ENCODE data around the gene CCDC160. TPM values are rescaled to one million over a fixed set of nuclear protein-coding genes. Genes with fewer than 3 reads are reported as not detected.
"Not testable (repeated sequence)": the region's sequence is repeated elsewhere in the genome, so short reads cannot be mapped to it uniquely, and the experiment has no call there.

CCDC160 gene
- total and polyA plus RNA-seq, 3 donors from 2014 or later, result 0.41 to 2.0 (median 0.99) TPM

- intact Hi-C loops (cut with DNase I; ENCODE audit: low total_unique reads), result no loop called here
- 63 to 66% methylated on average over 3 of the region's 3 CpGs for WGBS, 2 donors
- DNase-seq, result no peak
- no peaks in the 10 kb centered on the region for H3K4me1 ChIP-seq
- H3K4me3 ChIP-seq, result no peak overlapping the region
- TF ChIP-seq, protein P1, sequence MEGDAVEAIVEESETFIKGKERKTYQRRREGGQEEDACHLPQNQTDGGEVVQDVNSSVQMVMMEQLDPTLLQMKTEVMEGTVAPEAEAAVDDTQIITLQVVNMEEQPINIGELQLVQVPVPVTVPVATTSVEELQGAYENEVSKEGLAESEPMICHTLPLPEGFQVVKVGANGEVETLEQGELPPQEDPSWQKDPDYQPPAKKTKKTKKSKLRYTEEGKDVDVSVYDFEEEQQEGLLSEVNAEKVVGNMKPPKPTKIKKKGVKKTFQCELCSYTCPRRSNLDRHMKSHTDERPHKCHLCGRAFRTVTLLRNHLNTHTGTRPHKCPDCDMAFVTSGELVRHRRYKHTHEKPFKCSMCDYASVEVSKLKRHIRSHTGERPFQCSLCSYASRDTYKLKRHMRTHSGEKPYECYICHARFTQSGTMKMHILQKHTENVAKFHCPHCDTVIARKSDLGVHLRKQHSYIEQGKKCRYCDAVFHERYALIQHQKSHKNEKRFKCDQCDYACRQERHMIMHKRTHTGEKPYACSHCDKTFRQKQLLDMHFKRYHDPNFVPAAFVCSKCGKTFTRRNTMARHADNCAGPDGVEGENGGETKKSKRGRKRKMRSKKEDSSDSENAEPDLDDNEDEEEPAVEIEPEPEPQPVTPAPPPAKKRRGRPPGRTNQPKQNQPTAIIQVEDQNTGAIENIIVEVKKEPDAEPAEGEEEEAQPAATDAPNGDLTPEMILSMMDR (IDR thresholded peaks at IDR 0.05), result no peak
- TF ChIP-seq POLR2A (IDR thresholded peaks at IDR 0.05), result no peak
- H3K9me3 ChIP-seq, result no peaks in the 10 kb centered on the region
- no peak overlapping the region for H3K27ac ChIP-seq
- no peaks in the 10 kb centered on the region for H3K27me3 ChIP-seq
- H3K36me3 ChIP-seq (ENCODE audit: low read depth, missing control alignments), result no peaks in the 10 kb centered on the region
These were observed 30.8 kb upstream of the CCDC160 start for GRCh38 chrX:134206221-134206620.

- intact Hi-C loops (cut with DNase I; ENCODE audit: low total_unique reads), result no loop called here
- no peaks in the 10 kb centered on the region for H3K4me1 ChIP-seq
- no peaks in the 10 kb centered on the region for H3K36me3 ChIP-seq (ENCODE audit: low read depth, missing control alignments)
- DNase-seq, result no peak
- no peaks in the 10 kb centered on the region for H3K27me3 ChIP-seq
- TF ChIP-seq, protein P1 (IDR thresholded peaks at IDR 0.05), result no peak
- no peak for TF ChIP-seq POLR2A (IDR thresholded peaks at IDR 0.05)
- H3K9me3 ChIP-seq, result no peaks in the 10 kb centered on the region
- no peak overlapping the region for H3K27ac ChIP-seq
- H3K4me3 ChIP-seq, result no peak overlapping the region
These were observed 26.5 kb upstream of the CCDC160 start for GRCh38 chrX:134210465-134210864.

DNA sequence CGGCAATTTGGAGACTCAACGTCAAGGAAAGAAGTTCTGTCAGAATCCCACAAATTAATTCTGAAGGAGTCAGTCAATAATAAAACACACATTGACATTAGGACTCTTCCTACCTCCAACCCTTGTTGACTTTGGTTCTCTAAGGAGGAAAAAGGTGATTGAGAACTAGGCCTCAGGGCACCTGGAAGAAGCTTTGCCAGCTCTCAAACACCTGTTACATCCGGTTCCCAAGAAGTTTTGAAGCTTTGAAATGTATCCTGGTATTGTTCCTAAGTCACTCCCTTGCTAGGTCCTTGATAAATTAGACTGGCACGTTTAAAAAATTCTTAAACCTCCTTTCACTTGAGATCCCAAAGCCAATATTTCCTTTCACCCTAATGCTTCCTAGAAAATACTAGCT, 1.7 kb upstream of the CCDC160 start:
- TF ChIP-seq, protein P1 (IDR thresholded peaks at IDR 0.05), result no peak
- TF ChIP-seq POLR2A (IDR thresholded peaks at IDR 0.05), result no peak

GRCh38 chrX:134238144-134238543, 1.2 kb downstream of the CCDC160 start:
- DNase-seq, result not testable (repeated sequence)

More for the DNA sequence above, 1.7 kb upstream of the CCDC160 start:
- no peak for DNase-seq
- WGBS, 2 donors, result 67 to 68% methylated on average over 3 to 4 of the region's 4 CpGs
- no peak overlapping the region for H3K4me3 ChIP-seq
- intact Hi-C loops (cut with DNase I; ENCODE audit: low total_unique reads), result no loop called here
- H3K9me3 ChIP-seq, result no peaks in the 10 kb centered on the region
- no peaks in the 10 kb centered on the region for H3K27me3 ChIP-seq
- no peaks in the 10 kb centered on the region for H3K4me1 ChIP-seq
- no peak overlapping the region for H3K27ac ChIP-seq
- H3K36me3 ChIP-seq (ENCODE audit: low read depth, missing control alignments), result no peaks in the 10 kb centered on the region

GRCh38 chrX:134239016-134239415, 2.0 kb downstream of the CCDC160 start:
- H3K27me3 ChIP-seq, result no peaks in the 10 kb centered on the region
- no peak overlapping the region for H3K4me3 ChIP-seq
- H3K27ac ChIP-seq, result no peak overlapping the region
- DNase-seq, result no peak
- WGBS, 2 donors, result 60 to 78% methylated on average over 1 of the region's 1 CpG
- no peak for TF ChIP-seq POLR2A (IDR thresholded peaks at IDR 0.05)
- TF ChIP-seq, protein P1 (IDR thresholded peaks at IDR 0.05), result no peak
- H3K36me3 ChIP-seq (ENCODE audit: low read depth, missing control alignments), result no peaks in the 10 kb centered on the region
- H3K4me1 ChIP-seq, result no peaks in the 10 kb centered on the region
- no peaks in the 10 kb centered on the region for H3K9me3 ChIP-seq
- intact Hi-C loops (cut with DNase I; ENCODE audit: low total_unique reads), result no loop called here

More at GRCh38 chrX:134238144-134238543, 1.2 kb downstream of the CCDC160 start:
- H3K36me3 ChIP-seq (ENCODE audit: low read depth, missing control alignments); H3K4me1 ChIP-seq; H3K27me3 ChIP-seq; H3K27ac ChIP-seq; H3K4me3 ChIP-seq; intact Hi-C loops (cut with DNase I; ENCODE audit: low total_unique reads); H3K9me3 ChIP-seq: not testable (repeated sequence)
- whole genome bisulfite sequencing, 2 donors, result 94 to 96% methylated on average over 4 to 9 of the region's 9 CpGs
